GM12892 (cell line): ENCODE data around the gene KLRF2.

Source experiments
- POLR2A ChIP-seq: IDR thresholded peaks from 2 replicates; pipeline ENCODE4 v1.6.1; 2011; ENCODE audit warnings: low read depth, low read length, control low read depth
- POLR2AphosphoS5 ChIP-seq: IDR thresholded peaks from 2 replicates; pipeline ENCODE4 v1.6.1; 2011; ENCODE audit warnings: low read depth, low read length, control low read depth
- TAF1 ChIP-seq: IDR thresholded peaks from 2 replicates; pipeline ENCODE4 v1.6.1; 2011; ENCODE audit warnings: low read depth, mild to moderate bottlenecking, control low read depth, low read length, borderline replicate concordance

GRCh38 chr12:9899209-9899608, 17.9 kb downstream of the KLRF2 start:
- TF ChIP-seq POLR2AphosphoS5, result no peak
- no peak for TF ChIP-seq POLR2A
- TF ChIP-seq TAF1, result no peak
